Measurements from ENCODE around the gene ZNF317. TPM values are rescaled to one million over a fixed set of nuclear protein-coding genes. Genes with fewer than 3 reads are reported as not detected.
A peak's percentile ranks its signal among the peaks of the same experiment; 100 is the strongest.

Gene ZNF317
- total and polyA plus RNA-seq, 2 experiments from 2014 or later, result 14.1 to 23.3 TPM

- DNase-seq (ENCODE audit: low read depth in 1 of 2, low spot score in 1 of 2), result no peak
- Histone ChIP-seq H3K9me3 (ENCODE audit: low read depth) (peaks cover 4% of the 10 kb centered on the region), H3K27ac (no peak overlapping the region), H3K4me3 (no peak overlapping the region), H3K36me3 (peaks cover 32% of the 10 kb centered on the region), H3K27me3 (no peaks in the 10 kb centered on the region), H3K4me1 (ENCODE audit: low read depth) (no peaks in the 10 kb centered on the region)
- no peak for TF ChIP-seq CTCF (IDR thresholded peaks at IDR 0.05; ENCODE audit: low read depth, low read length)
Measured at GRCh38 chr19:9155591-9155990, 15.4 kb downstream of the ZNF317 start.

GRCh38 chr19:9156304-9156703 lies 16.1 kb downstream of the ZNF317 start:
- TF ChIP-seq CTCF (IDR thresholded peaks at IDR 0.05; ENCODE audit: low read depth, low read length), result no peak
- Histone ChIP-seq H3K27ac (no peak overlapping the region), H3K4me3 (no peak overlapping the region), H3K36me3 (peaks cover 39% of the 10 kb centered on the region), H3K9me3 (ENCODE audit: low read depth) (peaks cover 4% of the 10 kb centered on the region), H3K27me3 (no peaks in the 10 kb centered on the region), H3K4me1 (ENCODE audit: low read depth) (no peaks in the 10 kb centered on the region)
- DNase-seq (ENCODE audit: low read depth in 1 of 2, low spot score in 1 of 2), result no peak

- H3K27me3 ChIP-seq, result no peaks in the 10 kb centered on the region
- H3K27ac ChIP-seq, result no peak overlapping the region
- no peak for DNase-seq (ENCODE audit: low read depth in 1 of 2, low spot score in 1 of 2)
- TF ChIP-seq CTCF (IDR thresholded peaks at IDR 0.05; ENCODE audit: low read depth, low read length), result no peak
- H3K4me3 ChIP-seq, result no peak overlapping the region
- H3K4me1 ChIP-seq (ENCODE audit: low read depth), result no peaks in the 10 kb centered on the region
- peaks cover 4% of the 10 kb centered on the region for H3K9me3 ChIP-seq (ENCODE audit: low read depth)
- H3K36me3 ChIP-seq, result peaks cover 58% of the 10 kb centered on the region
Measured at GRCh38 chr19:9159891-9160290, 19.7 kb downstream of the ZNF317 start.

- H3K27ac ChIP-seq, result no peak overlapping the region
- no peak overlapping the region for H3K4me3 ChIP-seq
- no peak for DNase-seq (ENCODE audit: low read depth in 1 of 2, low spot score in 1 of 2)
- H3K4me1 ChIP-seq (ENCODE audit: low read depth), result no peaks in the 10 kb centered on the region
- TF ChIP-seq CTCF (IDR thresholded peaks at IDR 0.05; ENCODE audit: low read depth, low read length), result no peak
- H3K27me3 ChIP-seq, result no peaks in the 10 kb centered on the region
- peaks cover 4% of the 10 kb centered on the region for H3K9me3 ChIP-seq (ENCODE audit: low read depth)
- peaks cover 58% of the 10 kb centered on the region for H3K36me3 ChIP-seq
Measured at GRCh38 chr19:9161427-9161826, 21.2 kb downstream of the ZNF317 start.

- no peaks in the 10 kb centered on the region for H3K27me3 ChIP-seq
- no peak for TF ChIP-seq CTCF (IDR thresholded peaks at IDR 0.05; ENCODE audit: low read depth, low read length)
- H3K36me3 ChIP-seq, result peaks cover 29% of the 10 kb centered on the region
Measured at GRCh38 chr19:9165261-9165660, 25.1 kb downstream of the ZNF317 start.

GRCh38 chr19:9166846-9167245 lies 26.6 kb downstream of the ZNF317 start:
- Histone ChIP-seq H3K4me1 (ENCODE audit: low read depth) (no peaks in the 10 kb centered on the region), H3K27ac (no peak overlapping the region), H3K9me3 (ENCODE audit: low read depth) (no peaks in the 10 kb centered on the region), H3K27me3 (no peaks in the 10 kb centered on the region), H3K4me3 (no peak overlapping the region), H3K36me3 (peaks cover 14% of the 10 kb centered on the region)
- no peak for DNase-seq (ENCODE audit: low read depth in 1 of 2, low spot score in 1 of 2)
- no peak for TF ChIP-seq CTCF (IDR thresholded peaks at IDR 0.05; ENCODE audit: low read depth, low read length)

More at GRCh38 chr19:9165261-9165660, 25.1 kb downstream of the ZNF317 start:
- peak in 1 of 2 donors; percentile 9 for DNase-seq (ENCODE audit: low read depth in 1 of 2, low spot score in 1 of 2)
- no peak overlapping the region for H3K27ac ChIP-seq
- no peaks in the 10 kb centered on the region for H3K4me1 ChIP-seq (ENCODE audit: low read depth)
- no peaks in the 10 kb centered on the region for H3K9me3 ChIP-seq (ENCODE audit: low read depth)
- no peak overlapping the region for H3K4me3 ChIP-seq
